SK-N-SH treated with all-trans-retinoic acid at 6 μM for 48 hours (cell line): Measurements from ENCODE around the gene TFAP2B.

Experiments used
- ATAC-seq: fragments of 200-7000 bp; cut with Tn5 transposase; 3 replicates; pipeline ENCODE4 v1.9.1; 2020; ENCODE audit warnings: mild to moderate bottlenecking, moderate library complexity
- ARNTL ChIP-seq: fragments of 450-650 bp; formaldehyde crosslinking; IDR thresholded peaks from 2 replicates; pipeline ENCODE4 v1.5.0; 2020; ENCODE audit warnings: low read depth, mild to moderate bottlenecking, moderate library complexity, borderline replicate concordance
- CSDC2 ChIP-seq: fragments of 250-450 bp; sonication (Bioruptor Pico); IDR thresholded peaks from 2 replicates; pipeline ENCODE4 v1.5.0; 2020; ENCODE audit warnings: mild to moderate bottlenecking, moderate library complexity
- ESRRG ChIP-seq: fragments of 250-450 bp; sonication (Bioruptor Pico); IDR thresholded peaks from 2 replicates; pipeline ENCODE4 v1.6.1; 2021; ENCODE audit warnings: mild to moderate bottlenecking
- GLIS3 ChIP-seq: fragments of 250-450 bp; sonication (Bioruptor Pico); IDR thresholded peaks from 2 replicates; pipeline ENCODE4 v1.5.0; 2020; ENCODE audit warnings: mild to moderate bottlenecking, moderate library complexity
- ISL1 ChIP-seq: fragments of 250-450 bp; sonication (Bioruptor Pico); IDR thresholded peaks from 2 replicates; pipeline ENCODE4 v2.1.2; 2022; ENCODE audit warnings: mild to moderate bottlenecking, moderate library complexity
- OSR1 ChIP-seq: fragments of 250-450 bp; sonication (Bioruptor Pico); IDR thresholded peaks from 2 replicates; pipeline ENCODE4 v1.8.0; 2022; ENCODE audit warnings: moderate library complexity, mild to moderate bottlenecking, inconsistent platforms
- PPARA ChIP-seq: fragments of 250-450 bp; sonication (Bioruptor Pico); IDR thresholded peaks from 2 replicates; pipeline ENCODE4 v1.5.0; 2020; ENCODE audit warnings: mild to moderate bottlenecking, borderline replicate concordance
- RARB ChIP-seq: fragments of 250-450 bp; sonication (Bioruptor Pico); IDR thresholded peaks from 2 replicates; pipeline ENCODE4 v1.8.0; 2021; ENCODE audit warnings: mild to moderate bottlenecking, moderate library complexity
- SNAI2 ChIP-seq: fragments of 250-450 bp; sonication (Bioruptor Pico); IDR thresholded peaks from 2 replicates; pipeline ENCODE4 v1.5.0; 2020; ENCODE audit warnings: mild to moderate bottlenecking, moderate library complexity
- TCF4 ChIP-seq: fragments of 250-450 bp; sonication (Bioruptor Pico); IDR thresholded peaks from 2 replicates; pipeline ENCODE4 v1.8.0; 2021; ENCODE audit warnings: mild to moderate bottlenecking, moderate library complexity, borderline replicate concordance
- TOX ChIP-seq: fragments of 250-450 bp; sonication (Bioruptor Pico); IDR thresholded peaks from 2 replicates; pipeline ENCODE4 v1.8.0; 2021; ENCODE audit warnings: mild to moderate bottlenecking, moderate library complexity, borderline replicate concordance
- ZC3H10 ChIP-seq: fragments of 250-450 bp; sonication (Bioruptor Pico); IDR thresholded peaks from 2 replicates; pipeline ENCODE4 v1.5.1; 2021; ENCODE audit warnings: mild to moderate bottlenecking, moderate library complexity
- ZFP3 ChIP-seq: fragments of 250-450 bp; sonication (Bioruptor Pico); IDR thresholded peaks from 2 replicates; pipeline ENCODE4 v1.5.0; 2020; ENCODE audit warnings: mild to moderate bottlenecking, moderate library complexity
- ZFP30 ChIP-seq: fragments of 450-650 bp; formaldehyde crosslinking; IDR thresholded peaks from 2 replicates; pipeline ENCODE4 v1.5.0; 2022; ENCODE audit warnings: mild to moderate bottlenecking, moderate library complexity
- ZNF565 ChIP-seq: fragments of 450-650 bp; formaldehyde crosslinking; conservative IDR thresholded peaks from 2 replicates; pipeline ENCODE4 v1.5.0; 2020; ENCODE audit warnings: low read depth, mild to moderate bottlenecking, moderate library complexity
- ZNF70 ChIP-seq: fragments of 450-650 bp; formaldehyde crosslinking; IDR thresholded peaks from 2 replicates; pipeline ENCODE4 v1.5.0; 2020; ENCODE audit warnings: mild to moderate bottlenecking, moderate library complexity
- ZNF8 ChIP-seq: fragments of 450-650 bp; formaldehyde crosslinking; IDR thresholded peaks from 2 replicates; pipeline ENCODE4 v1.5.0; 2020; ENCODE audit warnings: mild to moderate bottlenecking, moderate library complexity
- TF ChIP-seq, protein P1 (sequence below): fragments of 250-450 bp; sonication (Bioruptor Pico); IDR thresholded peaks from 2 replicates; pipeline ENCODE4 v1.5.1; 2020; ENCODE audit warnings: low read depth, mild to moderate bottlenecking, moderate library complexity
- TF ChIP-seq, protein P2 (sequence below): fragments of 250-450 bp; sonication (Bioruptor Pico); IDR thresholded peaks from 2 replicates; pipeline ENCODE4 v1.5.1; 2021; ENCODE audit warnings: mild to moderate bottlenecking, moderate library complexity
- TF ChIP-seq, protein P3 (sequence below): fragments of 250-450 bp; sonication (Bioruptor Pico); IDR thresholded peaks from 2 replicates; pipeline ENCODE4 v1.8.0; 2020; ENCODE audit warnings: mild to moderate bottlenecking, moderate library complexity, borderline replicate concordance
- TF ChIP-seq, protein P4 (sequence below): fragments of 250-450 bp; sonication (Bioruptor Pico); IDR thresholded peaks from 2 replicates; pipeline ENCODE4 v1.8.0; 2021; ENCODE audit warnings: low read depth, mild to moderate bottlenecking, moderate library complexity, borderline replicate concordance

The TFAP2B gene

DNA sequence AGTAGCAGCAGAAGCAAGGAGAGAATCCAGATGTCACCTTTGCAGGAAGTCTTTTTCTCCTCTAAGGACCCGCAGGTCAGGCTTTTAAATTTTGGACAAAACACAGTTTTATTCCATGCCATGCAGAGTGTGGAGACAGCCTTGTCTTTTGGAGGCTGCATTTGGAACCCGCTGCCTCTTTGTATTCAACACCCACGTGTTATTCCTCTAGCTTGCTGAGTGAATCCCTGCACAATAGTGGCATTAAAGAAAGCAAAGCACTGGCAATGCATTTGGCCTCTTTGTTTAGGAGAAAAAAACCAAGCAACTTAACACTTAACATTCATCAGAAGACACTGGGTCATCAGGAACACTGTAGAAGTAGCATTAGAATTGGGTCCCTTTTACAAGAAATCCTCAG lies 43.5 kb downstream of the TFAP2B start:
- ATAC-seq, result no peak
- TF ChIP-seq ISL1 (CRISPR knock-in tag), result no peak
- TF ChIP-seq, protein P1, sequence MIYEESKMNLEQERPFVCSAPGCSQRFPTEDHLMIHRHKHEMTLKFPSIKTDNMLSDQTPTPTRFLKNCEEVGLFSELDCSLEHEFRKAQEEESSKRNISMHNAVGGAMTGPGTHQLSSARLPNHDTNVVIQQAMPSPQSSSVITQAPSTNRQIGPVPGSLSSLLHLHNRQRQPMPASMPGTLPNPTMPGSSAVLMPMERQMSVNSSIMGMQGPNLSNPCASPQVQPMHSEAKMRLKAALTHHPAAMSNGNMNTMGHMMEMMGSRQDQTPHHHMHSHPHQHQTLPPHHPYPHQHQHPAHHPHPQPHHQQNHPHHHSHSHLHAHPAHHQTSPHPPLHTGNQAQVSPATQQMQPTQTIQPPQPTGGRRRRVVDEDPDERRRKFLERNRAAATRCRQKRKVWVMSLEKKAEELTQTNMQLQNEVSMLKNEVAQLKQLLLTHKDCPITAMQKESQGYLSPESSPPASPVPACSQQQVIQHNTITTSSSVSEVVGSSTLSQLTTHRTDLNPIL, result no peak
- no peak for TF ChIP-seq ZC3H10
- no peak for TF ChIP-seq GLIS3
- TF ChIP-seq OSR1, result no peak
- TF ChIP-seq ESRRG (CRISPR knock-in tag), result no peak
- no peak for TF ChIP-seq ARNTL (CRISPR knock-in tag)
- no peak for TF ChIP-seq TCF4 (CRISPR knock-in tag)
- TF ChIP-seq RARB, result no peak
- no peak for TF ChIP-seq ZFP30 (CRISPR knock-in tag)
- TF ChIP-seq PPARA (CRISPR knock-in tag), result no peak
- no peak for TF ChIP-seq ZNF565 (CRISPR knock-in tag)
- no peak for TF ChIP-seq CSDC2
- no peak for TF ChIP-seq SNAI2
- TF ChIP-seq, protein P2, sequence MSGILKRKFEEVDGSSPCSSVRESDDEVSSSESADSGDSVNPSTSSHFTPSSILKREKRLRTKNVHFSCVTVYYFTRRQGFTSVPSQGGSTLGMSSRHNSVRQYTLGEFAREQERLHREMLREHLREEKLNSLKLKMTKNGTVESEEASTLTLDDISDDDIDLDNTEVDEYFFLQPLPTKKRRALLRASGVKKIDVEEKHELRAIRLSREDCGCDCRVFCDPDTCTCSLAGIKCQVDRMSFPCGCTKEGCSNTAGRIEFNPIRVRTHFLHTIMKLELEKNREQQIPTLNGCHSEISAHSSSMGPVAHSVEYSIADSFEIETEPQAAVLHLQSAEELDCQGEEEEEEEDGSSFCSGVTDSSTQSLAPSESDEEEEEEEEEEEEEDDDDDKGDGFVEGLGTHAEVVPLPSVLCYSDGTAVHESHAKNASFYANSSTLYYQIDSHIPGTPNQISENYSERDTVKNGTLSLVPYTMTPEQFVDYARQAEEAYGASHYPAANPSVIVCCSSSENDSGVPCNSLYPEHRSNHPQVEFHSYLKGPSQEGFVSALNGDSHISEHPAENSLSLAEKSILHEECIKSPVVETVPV, result no peak
- no peak for TF ChIP-seq ZNF8 (CRISPR knock-in tag)

DNA sequence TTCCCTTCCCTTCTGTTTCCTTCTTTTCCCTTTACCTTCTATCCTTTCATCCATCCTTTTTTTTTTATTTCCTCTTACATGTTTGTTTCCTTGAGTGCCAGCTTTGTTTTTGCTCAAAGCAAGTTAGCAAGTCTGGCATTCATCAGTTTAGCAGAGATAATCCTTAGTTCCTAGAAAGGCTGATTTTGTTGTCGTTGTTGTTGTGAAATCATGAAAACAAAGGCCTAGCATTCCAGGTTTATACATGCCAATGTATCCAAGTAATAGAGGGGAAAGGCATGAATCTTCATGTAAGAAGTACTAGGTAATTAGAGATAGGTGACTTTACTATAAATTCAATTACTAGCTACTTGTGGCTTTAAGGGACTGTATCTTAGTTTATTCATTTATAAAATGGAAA lies 45.9 kb downstream of the TFAP2B start:
- TF ChIP-seq OSR1, result no peak
- no peak for ATAC-seq

DNA sequence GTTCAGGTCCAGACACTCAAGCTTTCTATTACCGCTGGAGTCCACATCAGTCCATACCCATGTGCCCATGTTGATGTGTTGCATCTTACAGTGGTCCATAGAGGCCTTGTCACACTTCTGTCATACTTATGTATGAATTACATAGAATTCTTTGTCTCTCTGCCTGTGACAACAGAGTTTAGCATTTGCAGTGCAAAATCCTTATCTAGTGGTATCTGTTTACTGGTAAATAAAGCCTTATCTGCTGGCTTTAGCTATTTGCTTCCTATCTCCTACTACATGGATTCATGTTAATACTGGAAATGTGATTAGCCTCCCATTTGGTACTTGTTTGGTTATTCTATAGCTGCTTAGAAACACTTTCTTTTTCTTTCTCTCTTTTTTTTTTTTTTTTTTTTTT lies 49.8 kb downstream of the TFAP2B start:
- no peak for TF ChIP-seq ZNF565 (CRISPR knock-in tag)
- no peak for TF ChIP-seq ZNF8 (CRISPR knock-in tag)
- TF ChIP-seq TOX (CRISPR knock-in tag), result no peak
- TF ChIP-seq RARB, result no peak
- no peak for TF ChIP-seq ZNF70
- no peak for TF ChIP-seq ZC3H10
- TF ChIP-seq ZFP3 (CRISPR knock-in tag), result no peak
- no peak for TF ChIP-seq CSDC2
- TF ChIP-seq, protein P3, sequence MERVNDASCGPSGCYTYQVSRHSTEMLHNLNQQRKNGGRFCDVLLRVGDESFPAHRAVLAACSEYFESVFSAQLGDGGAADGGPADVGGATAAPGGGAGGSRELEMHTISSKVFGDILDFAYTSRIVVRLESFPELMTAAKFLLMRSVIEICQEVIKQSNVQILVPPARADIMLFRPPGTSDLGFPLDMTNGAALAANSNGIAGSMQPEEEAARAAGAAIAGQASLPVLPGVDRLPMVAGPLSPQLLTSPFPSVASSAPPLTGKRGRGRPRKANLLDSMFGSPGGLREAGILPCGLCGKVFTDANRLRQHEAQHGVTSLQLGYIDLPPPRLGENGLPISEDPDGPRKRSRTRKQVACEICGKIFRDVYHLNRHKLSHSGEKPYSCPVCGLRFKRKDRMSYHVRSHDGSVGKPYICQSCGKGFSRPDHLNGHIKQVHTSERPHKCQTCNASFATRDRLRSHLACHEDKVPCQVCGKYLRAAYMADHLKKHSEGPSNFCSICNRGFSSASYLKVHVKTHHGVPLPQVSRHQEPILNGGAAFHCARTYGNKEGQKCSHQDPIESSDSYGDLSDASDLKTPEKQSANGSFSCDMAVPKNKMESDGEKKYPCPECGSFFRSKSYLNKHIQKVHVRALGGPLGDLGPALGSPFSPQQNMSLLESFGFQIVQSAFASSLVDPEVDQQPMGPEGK (CRISPR knock-in tag), result no peak
- no peak for TF ChIP-seq SNAI2
- TF ChIP-seq, protein P1, result no peak
- TF ChIP-seq, all 23 proteins: peak for 0
- no peak for ATAC-seq

DNA sequence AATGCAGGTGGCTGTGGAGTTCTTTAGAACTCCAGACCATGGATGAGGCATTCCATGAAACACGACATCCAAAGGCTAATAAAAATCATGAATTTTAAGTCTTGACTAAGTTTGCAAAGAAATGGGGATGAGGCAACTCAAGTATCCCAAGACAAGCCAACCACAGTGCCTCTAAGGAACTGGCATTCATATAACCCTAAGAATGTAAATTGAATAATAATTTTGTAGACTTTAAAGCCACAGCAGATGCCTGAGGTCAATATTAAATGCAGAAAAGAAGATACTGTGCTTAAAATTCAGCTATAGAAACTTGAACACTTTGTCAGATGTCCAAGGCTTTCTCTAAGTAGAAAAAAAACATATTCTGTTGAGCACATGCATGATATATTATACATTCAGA lies 54.5 kb downstream of the TFAP2B start:
- no peak for ATAC-seq
- TF ChIP-seq ZNF565 (CRISPR knock-in tag) (no peak), OSR1 (no peak)
- TF ChIP-seq, all 23 proteins: peak for 0

DNA sequence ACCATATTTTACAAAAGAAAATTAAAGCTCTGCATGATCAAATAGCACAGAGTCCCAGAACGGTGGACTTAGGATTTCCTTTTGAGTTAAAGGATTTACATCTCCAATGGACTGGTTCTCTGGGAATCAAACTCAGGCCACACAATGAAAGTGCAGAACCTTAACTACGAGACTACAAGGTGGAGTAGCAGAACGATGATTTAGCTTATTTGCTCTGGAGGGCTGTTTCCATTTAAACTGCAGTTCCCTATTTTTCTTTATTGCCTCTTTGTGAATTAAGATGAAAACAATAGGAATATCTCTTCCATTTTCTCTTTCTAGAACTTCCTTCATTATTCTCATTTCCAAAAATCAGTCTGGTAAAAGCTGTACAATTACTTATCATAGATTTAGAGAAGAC lies 65.7 kb downstream of the TFAP2B start:
- ATAC-seq, result no peak
- TF ChIP-seq ARNTL (CRISPR knock-in tag) (no peak), OSR1 (no peak), GLIS3 (no peak), ISL1 (CRISPR knock-in tag) (no peak), ZNF8 (CRISPR knock-in tag) (no peak)
- TF ChIP-seq, protein P3 (CRISPR knock-in tag), result no peak
- TF ChIP-seq, protein P4, sequence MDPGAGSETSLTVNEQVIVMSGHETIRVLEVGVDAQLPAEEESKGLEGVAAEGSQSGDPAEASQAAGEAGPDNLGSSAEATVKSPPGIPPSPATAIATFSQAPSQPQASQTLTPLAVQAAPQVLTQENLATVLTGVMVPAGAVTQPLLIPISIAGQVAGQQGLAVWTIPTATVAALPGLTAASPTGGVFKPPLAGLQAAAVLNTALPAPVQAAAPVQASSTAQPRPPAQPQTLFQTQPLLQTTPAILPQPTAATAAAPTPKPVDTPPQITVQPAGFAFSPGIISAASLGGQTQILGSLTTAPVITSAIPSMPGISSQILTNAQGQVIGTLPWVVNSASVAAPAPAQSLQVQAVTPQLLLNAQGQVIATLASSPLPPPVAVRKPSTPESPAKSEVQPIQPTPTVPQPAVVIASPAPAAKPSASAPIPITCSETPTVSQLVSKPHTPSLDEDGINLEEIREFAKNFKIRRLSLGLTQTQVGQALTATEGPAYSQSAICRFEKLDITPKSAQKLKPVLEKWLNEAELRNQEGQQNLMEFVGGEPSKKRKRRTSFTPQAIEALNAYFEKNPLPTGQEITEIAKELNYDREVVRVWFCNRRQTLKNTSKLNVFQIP (CRISPR knock-in tag), result no peak
- TF ChIP-seq, protein P1, result no peak
